GM18861 (cell line): ENCODE data around the gene R3HDM2.
"Not testable (repeated sequence)": the region's sequence is repeated elsewhere in the genome, so short reads cannot be mapped to it uniquely, and the experiment has no call there.

ENCODE experiments used
- ATAC-seq: cut with Tn5 transposase; IDR thresholded peaks from one replicate; pipeline ENCODE4 v1.9.1; 2021; ENCODE audit not compliant: unreplicated experiment

The R3HDM2 gene

DNA sequence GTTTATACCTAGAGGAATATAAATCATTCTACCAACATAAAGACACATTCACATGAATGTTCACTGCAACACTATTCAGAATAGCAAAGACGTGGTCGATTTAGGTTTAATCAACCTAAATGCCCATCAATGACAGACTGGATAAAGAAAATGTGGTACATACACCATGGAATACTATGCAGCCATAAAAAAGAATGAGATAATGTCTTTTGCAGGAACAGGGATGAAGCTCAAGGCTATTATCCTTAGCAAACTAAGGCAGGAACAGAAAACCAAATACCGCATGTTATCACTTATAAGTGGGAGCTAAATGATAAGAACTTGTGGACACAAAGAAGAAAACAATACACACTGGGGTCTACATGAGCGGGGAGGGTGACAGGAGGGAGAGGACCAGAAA is 94.5 kb downstream of the R3HDM2 start:
- ATAC-seq: not testable (repeated sequence)

DNA sequence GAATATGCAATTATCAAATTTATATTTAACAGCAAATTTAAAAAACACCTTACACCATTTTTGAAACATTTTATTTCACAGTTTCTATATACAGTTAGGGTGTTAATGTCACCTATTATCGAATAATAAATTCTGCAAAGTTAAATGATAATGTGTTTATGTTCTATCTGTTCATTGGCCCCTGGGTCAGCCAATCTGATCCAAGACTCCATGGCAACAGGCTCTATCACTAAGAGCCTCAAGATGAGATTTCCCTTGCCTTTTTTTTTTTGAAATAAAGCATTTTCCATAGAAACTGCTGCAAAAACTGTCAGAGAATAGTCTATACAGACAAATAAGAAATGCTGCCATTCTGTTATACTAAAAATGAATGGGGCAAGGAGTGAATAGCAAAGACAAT is 96.6 kb downstream of the R3HDM2 start:
- no peak for ATAC-seq

DNA sequence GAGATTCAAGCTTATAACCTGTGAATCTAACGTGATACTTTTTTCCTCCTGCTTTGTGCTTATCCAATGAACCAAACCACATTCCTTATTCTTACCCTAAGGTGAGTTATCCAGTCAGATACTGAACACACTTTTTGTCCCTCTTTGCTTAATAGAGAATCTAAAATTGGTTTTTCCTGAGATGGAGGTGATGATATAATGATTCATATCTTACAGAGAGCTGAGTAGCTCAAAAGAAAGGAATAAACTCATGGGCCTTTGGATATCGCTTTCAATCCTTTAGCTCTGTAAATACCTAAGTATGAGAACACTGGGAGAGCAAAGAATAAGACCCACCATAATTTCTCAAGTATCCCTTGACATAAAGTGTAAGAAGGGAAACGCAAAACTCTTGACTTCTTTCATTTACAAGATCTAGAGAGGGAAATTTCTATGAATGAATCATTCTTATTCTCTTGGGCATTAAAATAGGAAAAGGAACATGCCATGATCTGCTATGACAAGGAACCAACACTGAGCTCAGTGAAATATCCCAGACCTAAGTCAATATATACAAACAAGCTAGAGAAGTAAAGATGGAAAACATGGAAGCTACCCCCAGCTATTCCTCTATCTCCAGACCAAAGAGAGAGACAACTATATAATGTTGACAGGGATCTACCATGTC is 98.1 kb downstream of the R3HDM2 start:
- no peak for ATAC-seq

DNA sequence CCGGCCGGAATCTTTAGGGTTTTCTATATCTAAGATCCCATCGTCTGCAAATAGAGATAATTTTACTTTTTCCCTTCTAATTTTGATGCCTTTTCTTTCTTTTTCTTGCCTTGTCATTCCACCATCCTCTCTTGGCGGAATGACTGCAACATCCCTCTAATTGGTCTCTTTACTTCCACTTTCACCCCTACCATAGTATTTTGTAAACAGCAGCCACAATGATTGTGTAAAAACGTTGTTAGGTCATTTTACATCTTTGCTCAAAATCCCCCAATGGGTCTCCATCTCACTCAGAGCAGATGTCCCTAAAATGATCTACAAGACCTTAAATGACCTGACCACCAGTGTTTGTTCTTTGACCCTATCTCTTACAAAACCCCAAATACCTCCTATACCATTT is 99.9 kb downstream of the R3HDM2 start:
- no peak for ATAC-seq

DNA sequence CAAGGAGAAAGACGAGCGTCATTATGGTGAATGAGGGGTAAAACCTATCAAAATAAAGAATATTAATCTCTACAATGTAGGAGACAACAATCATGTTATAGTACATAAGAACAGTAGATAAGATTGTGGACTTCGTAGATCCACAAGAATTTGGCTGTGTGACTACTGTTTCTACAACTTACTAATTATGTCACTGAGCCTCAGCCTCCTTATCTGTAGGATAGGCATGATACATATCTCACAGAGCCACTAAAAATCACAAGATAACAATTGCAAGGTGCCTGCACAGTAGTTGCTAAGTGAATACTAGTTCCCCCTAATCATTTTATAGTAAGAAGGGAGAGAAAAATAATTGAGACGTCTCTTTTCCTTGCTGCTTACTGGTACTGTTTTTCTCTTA is 101.6 kb downstream of the R3HDM2 start:
- ATAC-seq: no peak

DNA sequence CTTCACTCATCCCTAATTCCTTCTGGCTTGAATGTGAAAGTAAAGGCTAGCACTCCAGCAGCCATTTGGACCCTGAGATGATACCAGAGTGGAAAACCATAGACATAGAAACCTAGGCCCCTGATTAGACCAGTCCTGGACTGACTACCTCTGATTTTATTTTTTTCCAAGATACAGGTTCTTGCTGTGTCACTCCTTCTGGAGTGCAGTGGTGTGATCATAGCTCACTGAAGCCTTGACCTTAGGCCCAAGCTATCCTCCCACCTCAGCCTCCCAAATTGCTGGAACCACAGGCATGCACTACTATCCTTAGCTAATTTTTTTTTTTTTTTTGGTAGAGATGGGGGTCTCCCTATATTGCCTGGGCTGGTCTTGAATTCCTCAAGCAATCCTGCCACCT is 105.4 kb downstream of the R3HDM2 start:
- ATAC-seq: no peak

DNA sequence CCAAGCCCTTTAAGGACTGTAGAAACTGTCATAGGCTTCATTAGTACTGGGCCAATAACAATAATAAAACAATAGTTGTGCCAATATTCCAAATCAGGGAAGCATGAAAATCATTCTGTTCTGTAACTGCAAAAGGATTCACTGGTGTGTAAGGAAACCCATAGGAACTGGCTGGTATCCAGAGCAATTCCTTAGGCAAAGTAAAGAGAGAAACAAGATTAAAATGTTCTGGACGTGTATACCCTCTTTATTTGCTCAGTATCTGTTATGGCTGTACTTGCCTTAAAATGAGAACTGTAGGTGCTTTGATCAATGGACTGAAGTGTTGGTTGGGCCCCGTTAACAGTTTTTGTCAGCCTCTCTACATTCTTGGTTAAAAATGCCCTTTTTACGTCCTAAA is 107.4 kb downstream of the R3HDM2 start:
- no peak for ATAC-seq

DNA sequence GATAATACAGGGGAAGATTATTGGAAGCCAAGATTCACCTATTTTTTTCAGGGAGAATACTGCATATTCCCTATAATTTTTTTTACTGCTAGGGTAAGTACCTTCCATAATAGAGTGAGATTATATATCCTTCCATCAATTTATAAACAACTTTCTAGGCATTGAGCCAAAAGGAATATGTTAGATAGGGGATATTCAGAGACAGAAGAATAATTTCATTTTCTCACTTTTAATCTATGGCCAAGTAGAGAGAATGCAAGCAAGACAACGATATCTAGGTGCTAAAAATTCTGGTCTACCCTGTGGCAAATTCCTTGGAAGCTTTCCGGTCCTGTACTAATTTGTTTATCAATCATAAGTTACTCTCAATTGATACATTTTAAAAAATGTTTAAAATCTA is 110.2 kb downstream of the R3HDM2 start:
- no peak for ATAC-seq

DNA sequence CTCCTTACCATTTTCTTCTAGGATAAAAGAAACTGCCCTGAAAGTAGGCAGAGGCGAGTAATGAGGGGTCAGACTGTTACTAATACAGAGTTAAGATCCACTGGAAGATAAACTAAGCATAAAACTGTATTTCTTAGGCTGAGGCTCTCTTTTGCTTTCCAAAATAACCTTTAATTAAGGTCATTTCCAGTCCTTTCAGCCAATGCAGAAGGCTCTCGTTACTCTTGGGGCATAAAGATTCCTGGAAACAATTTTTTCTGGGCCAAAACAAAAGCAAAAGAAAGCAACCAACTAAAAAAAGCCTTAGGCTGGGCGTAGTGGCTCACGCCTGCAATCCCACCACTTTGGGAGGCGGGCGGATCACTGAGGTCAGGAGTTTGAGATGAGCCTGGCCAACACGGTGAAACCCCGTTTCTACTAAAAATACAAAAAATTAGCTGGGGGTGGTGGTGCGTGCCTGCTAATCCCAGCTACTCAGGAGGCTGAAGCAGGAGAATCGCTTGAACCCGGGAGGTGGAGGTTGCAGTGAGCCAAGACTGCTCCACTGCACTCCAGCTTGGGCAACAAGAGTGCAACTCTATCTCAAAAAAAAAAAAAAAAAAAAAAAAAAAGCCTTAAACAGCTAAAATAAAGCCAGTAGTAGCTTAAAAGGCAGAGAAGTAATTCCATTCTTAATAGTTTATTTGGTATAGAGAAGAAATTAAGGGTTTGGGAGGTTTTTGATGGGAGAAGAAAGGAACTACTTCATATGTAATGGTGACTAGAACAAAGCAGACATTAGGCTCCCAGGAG is 111.0 kb downstream of the R3HDM2 start:
- no peak for ATAC-seq

DNA sequence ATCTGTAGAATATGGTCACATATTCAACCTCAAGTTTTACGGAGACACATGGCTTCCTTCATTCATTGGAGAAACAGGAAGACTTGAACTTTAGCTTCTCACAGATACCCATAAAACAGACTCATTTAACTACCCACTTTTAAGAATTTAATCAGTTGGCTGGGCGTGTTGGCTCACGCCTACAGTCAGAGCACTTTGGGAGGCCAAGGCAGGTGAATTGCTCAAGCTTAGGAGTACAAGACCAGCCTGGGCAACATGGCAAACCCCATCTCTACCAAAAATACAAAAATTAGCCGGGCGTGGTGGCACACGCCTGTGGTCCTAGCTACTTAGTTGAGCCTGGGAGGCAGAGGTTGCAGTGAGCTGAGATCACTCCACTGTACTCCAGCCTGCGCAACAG is 115.2 kb downstream of the R3HDM2 start:
- no peak for ATAC-seq

DNA sequence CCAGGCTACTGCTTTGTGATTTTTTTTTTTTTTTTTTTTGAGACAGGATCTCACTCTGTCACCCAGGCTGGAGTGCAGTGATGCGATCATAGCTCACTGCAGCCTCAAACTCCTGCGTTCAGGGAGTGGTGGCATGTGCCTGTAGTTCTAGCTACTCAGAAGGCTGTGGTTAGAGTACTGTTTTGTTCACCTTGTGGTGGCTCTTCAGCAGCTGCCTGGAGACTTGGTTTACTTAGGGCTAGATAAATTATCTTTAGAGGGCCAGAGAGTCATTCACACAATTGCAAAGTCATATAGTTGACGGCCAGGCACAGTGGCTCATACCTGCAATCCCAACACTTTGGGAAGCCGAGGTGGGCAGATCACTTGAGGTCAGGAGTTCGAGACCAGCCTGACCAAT is 118.6 kb downstream of the R3HDM2 start:
- not testable (repeated sequence) for ATAC-seq

DNA sequence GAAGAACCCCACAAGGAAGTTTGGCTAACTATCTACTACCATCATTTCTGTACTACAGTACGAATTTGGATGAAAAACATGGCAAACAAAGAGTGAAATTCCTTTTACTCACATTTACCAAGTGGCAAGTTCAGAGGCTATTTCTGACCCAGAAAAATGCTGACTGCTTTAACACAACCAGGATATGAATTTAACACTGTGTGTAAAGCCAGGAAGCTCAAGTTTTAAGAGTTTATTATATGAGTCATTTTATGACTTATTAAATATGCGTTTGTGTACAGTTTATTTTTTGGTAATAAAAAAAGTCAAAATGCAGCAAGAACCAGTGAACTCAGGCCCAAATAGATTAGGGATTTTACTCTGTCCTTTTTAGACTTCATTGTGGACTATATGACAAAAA is 121.4 kb downstream of the R3HDM2 start:
- no peak for ATAC-seq

DNA sequence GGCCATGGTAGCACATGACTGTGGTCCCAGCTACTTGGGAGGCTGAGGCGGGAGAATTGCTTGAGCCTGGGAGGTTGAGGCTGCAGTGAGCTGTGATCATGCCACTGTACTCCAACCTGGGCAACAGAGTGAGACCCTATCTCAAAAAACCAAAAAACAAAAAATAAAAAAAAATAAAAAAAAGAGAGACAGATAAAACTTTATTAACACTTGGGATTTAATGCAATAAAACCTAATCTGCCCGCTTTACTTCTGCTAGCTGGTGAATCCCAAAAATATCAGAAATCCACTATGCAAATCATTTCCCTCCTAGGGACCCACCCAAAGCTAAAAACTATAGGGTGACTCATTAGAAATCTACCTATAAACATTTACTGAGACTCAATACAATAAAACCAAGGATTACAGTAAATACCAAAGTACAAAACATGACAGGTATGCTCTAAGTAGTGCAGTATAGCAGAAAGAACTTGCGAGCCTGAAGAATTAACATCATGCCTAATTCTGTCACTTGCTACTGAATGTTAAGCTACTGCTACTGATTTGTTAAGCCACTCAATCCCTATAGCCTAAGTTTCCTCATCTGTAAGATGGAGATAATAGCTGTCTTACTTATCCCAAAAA is 129.8 kb downstream of the R3HDM2 start:
- no peak for ATAC-seq

DNA sequence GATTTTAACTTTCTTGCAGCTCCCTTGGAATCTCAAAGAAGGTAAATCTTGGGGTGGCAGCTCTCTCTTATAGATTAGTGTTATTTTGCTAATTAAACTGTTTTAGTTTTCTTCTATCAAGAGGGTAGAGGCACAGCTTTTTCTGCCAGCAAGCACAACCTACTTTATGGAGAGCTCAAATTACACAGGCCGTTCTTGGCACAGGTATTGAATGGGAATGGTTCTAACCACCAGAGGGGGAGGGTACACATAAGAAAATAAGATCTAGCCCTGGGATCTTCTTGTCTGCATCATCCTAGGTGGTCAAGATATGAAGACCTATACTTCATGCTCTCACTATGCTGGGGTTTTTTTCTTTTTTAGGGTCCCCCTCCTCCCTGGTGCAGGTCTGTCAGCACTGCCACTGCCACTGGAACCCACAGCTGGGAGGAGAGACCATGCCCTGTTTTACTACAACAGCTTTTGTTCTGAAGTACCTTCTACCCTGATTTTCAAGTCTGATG is 131.3 kb downstream of the R3HDM2 start:
- no peak for ATAC-seq

DNA sequence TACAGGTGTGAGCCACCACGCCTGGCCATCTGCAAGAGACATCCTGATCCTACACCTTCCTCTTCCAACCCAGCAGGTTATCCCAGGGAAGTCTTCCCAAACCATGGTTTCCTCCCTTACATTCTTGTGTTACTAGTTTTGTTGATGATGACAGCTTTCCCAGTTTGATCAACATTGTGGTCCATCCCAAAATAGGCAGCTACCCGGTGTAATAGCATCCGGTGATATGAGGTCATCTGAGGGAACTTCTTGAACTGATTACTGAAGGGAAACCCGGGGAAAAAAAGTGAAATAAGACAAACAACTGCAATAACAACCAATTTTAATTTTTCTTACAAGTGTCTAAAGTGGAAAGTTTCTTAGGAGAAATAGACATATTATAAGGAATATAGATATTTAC is 134.6 kb downstream of the R3HDM2 start:
- no peak for ATAC-seq

DNA sequence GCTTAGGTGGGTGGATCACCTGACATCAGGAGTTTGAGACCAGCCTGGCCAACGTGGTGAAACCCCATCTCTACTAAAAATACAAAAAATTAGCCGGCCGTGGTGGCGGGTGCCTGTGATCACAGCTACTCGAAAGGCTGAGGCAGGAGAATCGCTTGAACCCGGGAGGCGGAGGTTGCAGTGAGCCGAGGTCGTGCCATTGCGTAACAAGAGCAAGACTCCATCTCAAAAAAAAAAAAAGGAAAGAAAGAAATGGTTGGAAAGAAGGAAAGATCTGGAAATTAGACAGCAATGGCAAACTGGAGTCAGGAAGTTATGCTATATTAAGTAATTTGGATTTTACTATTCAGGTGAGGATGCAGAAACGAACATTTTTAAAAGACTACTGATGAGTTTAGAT is 148.8 kb downstream of the R3HDM2 start:
- not testable (repeated sequence) for ATAC-seq

DNA sequence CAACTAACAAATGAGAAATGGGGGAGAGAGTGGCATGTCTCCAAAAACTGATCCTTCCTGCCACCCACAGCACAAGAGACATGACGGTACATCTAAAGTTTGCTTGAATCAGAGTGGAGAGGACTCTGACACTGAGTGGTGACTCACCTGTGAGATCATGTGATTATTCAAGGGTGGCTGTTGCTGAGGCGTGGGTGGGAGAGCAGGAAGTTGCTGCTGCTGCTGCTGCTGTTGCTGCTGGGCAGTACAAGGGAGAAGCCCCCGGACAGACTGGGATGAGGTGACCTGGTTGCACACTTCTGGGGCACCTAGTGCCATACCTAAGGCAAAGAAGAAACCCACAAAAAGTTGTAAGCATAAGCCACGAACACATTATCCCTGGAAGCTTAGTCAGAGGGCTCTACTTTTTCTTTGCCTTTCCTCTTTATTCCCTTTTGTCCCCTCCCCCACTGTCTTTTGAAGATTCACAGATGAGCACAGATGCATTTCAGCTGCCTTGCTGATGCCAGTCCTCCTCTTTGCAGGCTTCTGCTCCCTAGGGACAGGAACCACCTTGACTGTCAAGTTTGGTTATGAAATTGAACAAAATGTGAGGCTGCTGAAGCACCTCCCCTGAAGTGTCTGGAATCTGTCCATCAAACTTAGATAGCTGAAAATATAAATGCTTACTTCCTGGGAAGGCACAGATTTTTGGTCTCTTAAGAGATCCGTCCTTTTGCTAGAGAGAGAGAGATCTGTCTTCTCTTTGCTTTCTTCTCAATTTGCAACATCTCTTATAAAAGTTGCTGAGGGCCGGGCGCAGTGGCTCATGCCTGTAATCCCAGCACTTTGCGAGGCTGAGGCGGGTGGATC is 150.4 kb downstream of the R3HDM2 start:
- peak; percentile 82 for ATAC-seq

DNA sequence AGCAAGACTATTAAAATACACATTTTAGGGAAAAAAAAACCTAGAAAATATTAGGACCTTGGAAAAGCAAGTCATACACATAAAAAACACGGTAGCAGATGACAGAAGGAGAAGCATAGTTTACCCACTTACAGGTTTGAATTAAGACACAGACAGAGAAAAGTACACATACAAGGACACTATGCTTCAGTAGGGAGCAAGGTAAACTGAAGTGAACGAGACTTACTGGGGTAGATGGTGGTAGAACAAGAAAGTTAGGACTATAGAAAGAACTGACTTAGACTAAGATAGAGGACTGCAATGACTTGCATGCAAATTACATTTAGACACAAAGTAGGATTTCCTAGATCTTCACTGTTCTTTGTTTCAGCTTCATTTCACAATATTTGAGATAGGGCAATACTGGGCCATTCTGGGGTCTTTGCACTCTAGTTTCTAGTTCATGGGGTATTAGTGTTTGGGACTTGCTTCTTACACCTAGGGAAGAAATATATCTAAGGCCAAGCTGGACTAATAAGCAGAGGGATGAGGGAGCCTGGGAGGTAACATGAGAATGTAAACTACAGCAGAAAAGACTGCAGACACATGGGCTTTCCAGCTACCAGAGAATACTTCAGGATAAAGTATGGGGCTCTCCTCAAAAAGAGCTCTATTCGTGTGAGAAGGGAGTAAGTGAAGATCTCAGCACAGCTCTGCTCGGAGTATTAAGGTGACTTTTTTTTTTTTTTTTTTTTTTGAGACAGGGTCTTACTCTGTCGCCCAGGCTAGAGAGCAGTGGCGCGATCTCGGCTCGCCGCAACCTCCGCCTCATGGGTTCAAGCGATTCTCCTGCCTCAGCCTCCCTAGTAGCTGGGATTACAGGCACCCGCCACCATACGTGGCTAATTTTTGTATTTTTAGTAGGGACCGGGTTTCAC is 152.1 kb downstream of the R3HDM2 start:
- ATAC-seq: no peak

DNA sequence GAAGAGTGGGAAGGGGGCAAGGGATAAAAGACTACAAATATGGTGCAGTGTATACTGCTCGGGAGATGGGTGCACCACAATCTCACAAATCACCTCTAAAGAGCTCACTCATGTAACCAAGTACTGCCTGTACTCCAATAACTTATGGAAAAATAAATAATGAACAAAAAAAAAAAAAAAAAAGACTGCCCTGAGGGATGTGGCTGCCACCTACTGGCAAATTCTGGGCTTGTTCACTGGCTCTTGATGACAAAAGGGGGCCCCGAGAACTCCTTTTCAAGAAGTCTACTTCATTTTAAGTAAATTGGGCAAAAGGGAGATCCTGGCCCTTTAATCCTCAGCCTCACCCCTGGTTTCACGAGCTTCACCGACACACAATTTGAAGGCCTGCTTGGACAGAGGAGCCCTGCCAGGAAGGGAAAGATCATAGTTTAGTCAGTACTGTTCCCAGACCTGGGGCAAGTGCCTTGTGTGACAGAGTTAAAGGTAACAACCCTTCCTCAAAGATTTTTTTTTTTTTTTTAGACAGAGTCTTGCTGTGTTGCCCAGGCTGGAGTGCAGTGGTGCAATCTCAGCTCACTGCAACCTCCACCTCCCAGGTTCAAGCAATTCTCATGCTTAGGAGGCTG is 153.8 kb downstream of the R3HDM2 start:
- ATAC-seq: no peak

DNA sequence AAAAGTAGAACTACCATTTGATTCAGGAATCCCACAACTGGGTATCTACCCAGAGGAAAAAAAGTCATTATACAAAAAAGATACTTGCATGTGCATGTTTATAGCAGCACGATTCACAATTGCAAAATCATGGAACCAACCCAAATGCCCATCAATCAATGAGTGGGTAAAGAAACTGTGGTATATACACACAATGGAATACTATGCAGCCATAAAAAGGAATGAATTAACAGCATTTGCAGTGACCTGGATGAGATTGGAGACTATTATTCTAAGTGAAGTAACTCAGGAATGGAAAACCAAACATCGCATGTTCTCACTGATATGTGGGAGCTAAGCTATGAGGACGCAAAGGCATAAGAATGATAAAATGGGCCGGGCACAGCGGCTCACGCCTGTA is 154.6 kb downstream of the R3HDM2 start:
- ATAC-seq: not testable (repeated sequence)
